HepG2 (cell line): ENCODE results near the gene CPM. TPM values are rescaled to one million over a fixed set of nuclear protein-coding genes. Genes with fewer than 3 reads are reported as not detected.

Source experiments
- ARID5B ChIP-seq: IDR thresholded peaks from 2 replicates; pipeline ENCODE4 v1.4.0; 2020; ENCODE audit warnings: mild to moderate bottlenecking, missing genetic modification reagents
- CTCF ChIP-seq: sonication (generic); formaldehyde crosslinking; IDR thresholded peaks from 2 replicates; pipeline ENCODE4 v1.5.0; 2020; ENCODE audit warnings: mild to moderate bottlenecking, missing genetic modification reagents, moderate library complexity
- FLYWCH1 ChIP-seq: sonication (generic); formaldehyde crosslinking; IDR thresholded peaks from 2 replicates; pipeline ENCODE4 v1.8.1; 2023; ENCODE audit warnings: mild to moderate bottlenecking, missing genetic modification reagents
- GFI1 ChIP-seq: sonication (generic); formaldehyde crosslinking; IDR thresholded peaks from 2 replicates; pipeline ENCODE4 v1.5.0; 2020; ENCODE audit warnings: missing genetic modification reagents, mild to moderate bottlenecking, borderline replicate concordance
- HOXA9 ChIP-seq: sonication (generic); formaldehyde crosslinking; IDR thresholded peaks from 2 replicates; pipeline ENCODE4 v1.8.1; 2022; ENCODE audit warnings: missing genetic modification reagents, mild to moderate bottlenecking, moderate library complexity, borderline replicate concordance
- JDP2 ChIP-seq: sonication (generic); formaldehyde crosslinking; IDR thresholded peaks from 2 replicates; pipeline ENCODE4 v1.8.1; 2022; ENCODE audit warnings: missing genetic modification reagents, borderline replicate concordance
- KLF15 ChIP-seq: sonication (generic); formaldehyde crosslinking; IDR thresholded peaks from 2 replicates; pipeline ENCODE4 v1.8.1; 2023; ENCODE audit warnings: borderline replicate concordance, mild to moderate bottlenecking, inconsistent platforms, missing genetic modification reagents, mixed read lengths
- MED8 ChIP-seq: sonication (generic); formaldehyde crosslinking; IDR thresholded peaks from 2 replicates; pipeline ENCODE4 v1.8.1; 2023; ENCODE audit warnings: mild to moderate bottlenecking, missing genetic modification reagents; ENCODE audit not compliant: insufficient replicate concordance
- MYPOP ChIP-seq: sonication (generic); formaldehyde crosslinking; IDR thresholded peaks from 2 replicates; pipeline ENCODE4 v1.8.1; 2023; ENCODE audit warnings: mild to moderate bottlenecking, moderate library complexity, missing genetic modification reagents
- NFYC ChIP-seq: IDR thresholded peaks from 2 replicates; pipeline ENCODE4 v1.6.1; 2016; ENCODE audit warnings: missing genetic modification reagents, missing compliant biosample characterization
- PBX2 ChIP-seq: IDR thresholded peaks from 2 replicates; pipeline ENCODE4 v1.6.1; 2016; ENCODE audit warnings: control low read depth
- RARA ChIP-seq: IDR thresholded peaks from 2 replicates; pipeline ENCODE4 v1.6.1; 2016; ENCODE audit warnings: missing genetic modification reagents, missing compliant biosample characterization
- SALL2 ChIP-seq: sonication (generic); formaldehyde crosslinking; IDR thresholded peaks from 2 replicates; pipeline ENCODE4 v1.8.1; 2023; ENCODE audit warnings: mild to moderate bottlenecking, missing genetic modification reagents, inconsistent platforms
- SAP130 ChIP-seq: IDR thresholded peaks from 2 replicates; pipeline ENCODE4 v1.6.1; 2016; ENCODE audit warnings: low read depth
- SMARCC2 ChIP-seq: fragments of 450-650 bp; IDR thresholded peaks from 2 replicates; pipeline ENCODE4 v1.6.1; 2017; ENCODE audit warnings: antibody characterized with exemption, mild to moderate bottlenecking
- SMC3 ChIP-seq: IDR thresholded peaks from 2 replicates; pipeline ENCODE4 v1.6.1; 2011; ENCODE audit warnings: low read length, improper control_type of control experiment
- THAP11 ChIP-seq: IDR thresholded peaks from 2 replicates; pipeline ENCODE4 v1.6.1; 2016; ENCODE audit warnings: missing biosample characterization, missing genetic modification reagents
- THRA ChIP-seq: sonication (generic); formaldehyde crosslinking; IDR thresholded peaks from 2 replicates; pipeline ENCODE4 v1.4.0; 2020; ENCODE audit warnings: missing genetic modification reagents, borderline replicate concordance
- ZFP62 ChIP-seq: sonication (generic); formaldehyde crosslinking; IDR thresholded peaks from 2 replicates; pipeline ENCODE4 v1.4.0; 2020; ENCODE audit warnings: missing genetic modification reagents
- ZNF180 ChIP-seq: sonication (generic); formaldehyde crosslinking; IDR thresholded peaks from 2 replicates; pipeline ENCODE4 v1.4.0; 2020; ENCODE audit warnings: low read depth, missing genetic modification reagents, borderline replicate concordance
- ZNF607 ChIP-seq: sonication (generic); formaldehyde crosslinking; IDR thresholded peaks from 2 replicates; pipeline ENCODE4 v1.5.1; 2020; ENCODE audit warnings: missing genetic modification reagents, mild to moderate bottlenecking, borderline replicate concordance
- ZNF883 ChIP-seq: sonication (generic); formaldehyde crosslinking; IDR thresholded peaks from 2 replicates; pipeline ENCODE4 v1.5.1; 2020; ENCODE audit warnings: mild to moderate bottlenecking, missing genetic modification reagents; ENCODE audit errors: not compliant biosample characterization
- polyA plus RNA-seq, 8 experiments: library from polyadenylated mRNA; depleted of rRNA in 3 of 8; stranded (reverse) in 7 of 8; unstranded in 1 of 8; fragments of >200 nt; fragmentation: Illumina TruSeq in 4 of 8; extraction: Trizol in 4 of 8; gene quantifications; 2 replicates each; pipeline versions ENCODE4 v1.2.1 to v1.2.3, GENCODE V29; 2011 to 2016; ENCODE audit warnings: low read depth in 4 of 8, missing spikeins in 1 of 8, mixed read lengths in 1 of 8; ENCODE audit not compliant: insufficient read depth in 1 of 8
- total RNA-seq, 5 experiments: library from RNA; depleted of rRNA; stranded (reverse); fragments of >200 nt; fragmentation: Illumina TruSeq; extraction: Trizol; gene quantifications; 2 replicates each; pipeline ENCODE4 v1.2.3, GENCODE V29; 2016; ENCODE audit warnings: low read depth in 1 of 5

CPM gene
- total and polyA plus RNA-seq, 2 of the 13 experiments (the other 11 are each of a cell fraction or from before 2014, with no cell fraction given), result not detected

GRCh38 chr12:68899251-68899771 is 33.7 kb downstream of the CPM start (continued):
- TF ChIP-seq CTCF (CRISPR knock-in tag) (peak; percentile 76), ZFP62 (CRISPR knock-in tag) (no peak), KLF15 (no peak), ZNF883 (CRISPR knock-in tag) (no peak), SAP130 (CRISPR knock-in tag) (0 out of 2 replicates have a peak, but pooled peaks have one; percentile 19), ZNF607 (CRISPR knock-in tag) (no peak), THAP11 (CRISPR knock-in tag) (no peak), THRA (CRISPR knock-in tag) (no peak), MED8 (CRISPR knock-in tag) (no peak), SMARCC2 (no peak), HOXA9 (no peak), NFYC (CRISPR knock-in tag) (no peak), RARA (no peak), PBX2 (CRISPR knock-in tag) (no peak), FLYWCH1 (CRISPR knock-in tag) (no peak), ARID5B (0 out of 2 replicates have a peak, but pooled peaks have one; percentile 24), MYPOP (CRISPR knock-in tag) (no peak), ZNF180 (CRISPR knock-in tag) (no peak), SALL2 (no peak), JDP2 (CRISPR knock-in tag) (no peak), GFI1 (no peak), SMC3 (peak; percentile 62)
